Testis (tissue), 3 donors: ENCODE data around the gene ARMH4. TPM values are rescaled to one million over a fixed set of nuclear protein-coding genes. Genes with fewer than 3 reads are reported as not detected.

Experiments used
- DNase-seq: peaks from one replicate; pipeline ENCODE4 v3.0.0-alpha.2; 2019
- H3K27ac ChIP-seq, 2 donors: fragments of 200-600 bp; sonication (generic); one replicate each; pipeline ENCODE4 v1.5.1; 2019
- H3K27me3 ChIP-seq: fragments of 200-600 bp; sonication (generic); one replicate; pipeline ENCODE4 v1.5.1; 2019
- H3K36me3 ChIP-seq: fragments of 200-600 bp; sonication (generic); one replicate; pipeline ENCODE4 v1.5.1; 2017; ENCODE audit warnings: low read depth; ENCODE audit errors: missing control alignments
- H3K4me1 ChIP-seq: fragments of 200-600 bp; sonication (generic); one replicate; pipeline ENCODE4 v1.5.1; 2019
- H3K4me3 ChIP-seq, 2 donors: fragments of 200-600 bp; sonication (generic); one replicate each; pipeline ENCODE4 v1.5.1; 2017 to 2019
- H3K9me3 ChIP-seq: fragments of 200-600 bp; sonication (generic); one replicate; pipeline ENCODE4 v1.5.1; 2017
- CTCF ChIP-seq, 3 experiments: fragments of 450-650 bp in 2 of 3; fragments of 200-600 bp in 1 of 3; sonication (generic) in 1 of 3; IDR thresholded peaks; one replicate each; pipeline ENCODE4 v1.5.1; 2016 to 2019; ENCODE audit warnings: antibody characterized with exemption in 3 of 3, mild to moderate bottlenecking in 2 of 3, moderate library complexity in 1 of 3
- POLR2A ChIP-seq: fragments of 450-650 bp; IDR thresholded peaks from one replicate; pipeline ENCODE4 v1.6.1; 2017; ENCODE audit warnings: antibody characterized with exemption, mild to moderate bottlenecking, moderate library complexity
- WGBS, 2 donors: methylation state at CpG; one replicate each; pipeline ENCODE4 v1.1.5; 2018; 5-methylcytosine and 5-hydroxymethylcytosine counted together
- intact Hi-C: fragments of 100-400 bp; cut with DNase I; formaldehyde crosslinking; loops from one replicate; pipeline ENCODE4 v1.15.1; 2023; ENCODE audit warnings: low total_unique reads
- polyA plus RNA-seq: library from polyadenylated mRNA; stranded (reverse); fragments of 350-450 nt; fragmentation: Illumina TruSeq; extraction: RNeasy Lipid Tissue Mini Kit (QIAGEN cat#74804); gene quantifications from one replicate; pipeline ENCODE4 v1.2.3, GENCODE V29; 2014; ENCODE audit warnings: low read depth, low replicate concordance; ENCODE audit not compliant: insufficient read depth
- total RNA-seq, 2 donors: library from RNA; depleted of rRNA; stranded (reverse); fragments of >200 nt; gene quantifications; one replicate each; pipeline ENCODE4 v1.2.3, GENCODE V29; 2016

The ARMH4 gene
- total and polyA plus RNA-seq, 3 donors from 2014 or later = 13.5 to 65.8 (median 38.7) TPM

- Histone ChIP-seq H3K36me3 (no peaks in the 10 kb centered on the region), H3K9me3 (no peaks in the 10 kb centered on the region), H3K4me1 (peaks cover 14% of the 10 kb centered on the region), H3K27me3 (no peaks in the 10 kb centered on the region), H3K27ac (no peak overlapping the region), H3K4me3 (no peak overlapping the region)
- intact Hi-C loops = no loop called here
- no peak for TF ChIP-seq POLR2A
- peak; percentile 56 to 89 (median 70) for TF ChIP-seq CTCF (IDR thresholded peaks at IDR 0.05)
- 41 to 43% methylated on average over 10 of the region's 10 CpGs for WGBS, 2 donors
- peak; percentile 95 for DNase-seq
Observed at GRCh38 chr14:58166005-58166983, 14.3 kb upstream of the ARMH4 start.

- Histone ChIP-seq H3K4me3 (no peak overlapping the region), H3K36me3 (no peaks in the 10 kb centered on the region), H3K27ac (peak overlapping the region in 1 of 2 donors; percentile 68), H3K27me3 (no peaks in the 10 kb centered on the region), H3K4me1 (peaks cover 5% of the 10 kb centered on the region), H3K9me3 (no peaks in the 10 kb centered on the region)
- DNase-seq = no peak
- TF ChIP-seq CTCF (IDR thresholded peaks at IDR 0.05) (no peak), POLR2A (no peak)
- intact Hi-C loops = no loop called here
Observed at GRCh38 chr14:58160561-58160960, 8.5 kb upstream of the ARMH4 start.

GRCh38 chr14:58151133-58152013 lies 640 bp downstream of the ARMH4 start:
- Histone ChIP-seq H3K4me3 (peak overlapping the region; percentile 75 to 77), H3K4me1 (peaks cover 3% of the 10 kb centered on the region), H3K27me3 (no peaks in the 10 kb centered on the region), H3K9me3 (no peaks in the 10 kb centered on the region), H3K27ac (peak overlapping the region; percentile 65 to 82), H3K36me3 (no peaks in the 10 kb centered on the region)
- TF ChIP-seq CTCF (IDR thresholded peaks at IDR 0.05) = no peak
- TF ChIP-seq POLR2A = no peak
- WGBS, 2 donors = 0 to 2% methylated on average over 7 to 56 of the region's 56 CpGs
- DNase-seq = peak; percentile 37
- intact Hi-C loops = no loop called here

GRCh38 chr14:58150243-58150805 lies 1.7 kb downstream of the ARMH4 start:
- TF ChIP-seq POLR2A (no peak), CTCF (IDR thresholded peaks at IDR 0.05) (no peak)
- Histone ChIP-seq H3K36me3 (no peaks in the 10 kb centered on the region), H3K9me3 (no peaks in the 10 kb centered on the region), H3K27ac (no peak overlapping the region), H3K4me1 (peaks cover 3% of the 10 kb centered on the region), H3K4me3 (no peak overlapping the region), H3K27me3 (no peaks in the 10 kb centered on the region)
- DNase-seq = no peak
- 65 to 70% methylated on average over 6 of the region's 6 CpGs for WGBS, 2 donors
- intact Hi-C loops = no loop called here
